Suppressor macrophage treated with lipopolysaccharide for 4 hours (primary cell): ENCODE results near the gene HLA-DQA1.
"Not testable (repeated sequence)": the region's sequence is repeated elsewhere in the genome, so short reads cannot be mapped to it uniquely, and the experiment has no call there.

Source experiments
- DNase-seq: peaks from one replicate; pipeline ENCODE4 v3.0.0-alpha.2; 2020

The HLA-DQA1 gene

DNA sequence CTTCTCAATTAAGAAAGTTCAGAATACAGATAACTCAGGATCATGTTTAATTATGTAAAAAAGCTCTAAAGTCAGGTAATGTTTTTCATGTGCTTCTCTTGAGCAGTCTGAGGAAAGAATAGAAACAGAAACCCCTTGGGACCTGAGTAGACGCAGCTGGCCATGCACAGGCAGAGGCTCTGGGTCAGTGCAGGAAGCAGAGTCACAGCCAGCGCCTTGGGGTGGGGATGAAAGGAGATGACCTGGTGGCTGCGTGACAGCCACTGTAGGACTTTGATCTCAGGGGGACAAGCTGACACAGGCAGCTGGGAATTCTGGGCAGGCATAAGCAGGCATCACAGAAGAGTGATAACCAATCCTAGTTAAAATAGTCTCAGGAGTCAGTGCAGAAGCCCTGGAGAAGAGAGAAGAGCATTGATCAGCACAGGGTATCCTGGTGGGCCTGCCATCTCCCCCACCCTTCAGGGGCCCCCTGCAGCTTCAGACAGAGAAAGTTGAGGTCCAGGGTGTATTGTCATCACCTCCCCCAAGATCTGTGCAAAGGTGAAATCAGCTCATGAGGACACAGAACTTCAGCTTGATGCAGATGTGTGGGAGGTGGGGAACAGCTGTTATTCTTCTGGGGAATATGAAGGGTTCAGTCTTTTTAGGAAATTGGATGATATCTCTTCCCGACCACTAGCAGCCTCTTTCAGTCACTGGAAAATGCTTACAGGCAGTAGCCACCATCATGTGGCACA, 22.8 kb downstream of the HLA-DQA1 start:
- no peak for DNase-seq

DNA sequence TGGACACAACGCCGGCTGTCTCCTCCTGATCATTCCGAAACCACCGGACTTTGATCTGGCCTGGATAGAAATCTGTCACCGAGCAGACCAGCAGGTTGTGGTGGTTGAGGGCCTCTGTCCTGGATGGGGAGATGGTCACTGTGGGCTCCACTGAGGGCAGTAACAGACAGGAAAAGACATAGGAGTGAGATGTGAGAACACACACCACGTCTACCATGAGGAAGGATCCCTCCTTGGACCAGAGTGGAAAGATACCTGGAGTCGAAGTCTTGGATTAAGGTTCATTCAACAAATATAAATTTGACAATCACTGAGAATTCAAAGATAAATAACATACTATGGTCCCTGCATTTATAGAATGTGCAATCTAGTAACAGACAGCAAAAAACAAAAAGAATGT, 24.9 kb downstream of the HLA-DQA1 start:
- no peak for DNase-seq

DNA sequence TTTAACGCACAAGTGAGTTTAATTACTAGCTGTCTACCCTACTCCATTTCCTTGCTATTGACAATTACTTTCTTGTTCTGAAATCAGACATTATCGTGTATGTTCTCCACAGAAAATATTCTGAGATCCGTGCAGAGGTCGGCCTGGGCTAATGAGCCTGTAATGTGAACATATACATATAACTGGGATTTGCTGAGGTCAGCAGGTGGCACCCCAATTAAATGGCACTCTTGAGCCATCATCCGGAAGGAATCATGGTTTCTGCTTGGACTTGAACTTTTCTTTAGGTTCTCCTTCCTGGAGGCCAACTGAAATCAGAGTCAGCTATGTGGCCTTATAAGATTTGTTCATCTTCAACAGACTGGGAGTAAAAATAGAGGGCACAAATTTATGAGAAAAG, 25.6 kb downstream of the HLA-DQA1 start:
- DNase-seq = no peak

DNA sequence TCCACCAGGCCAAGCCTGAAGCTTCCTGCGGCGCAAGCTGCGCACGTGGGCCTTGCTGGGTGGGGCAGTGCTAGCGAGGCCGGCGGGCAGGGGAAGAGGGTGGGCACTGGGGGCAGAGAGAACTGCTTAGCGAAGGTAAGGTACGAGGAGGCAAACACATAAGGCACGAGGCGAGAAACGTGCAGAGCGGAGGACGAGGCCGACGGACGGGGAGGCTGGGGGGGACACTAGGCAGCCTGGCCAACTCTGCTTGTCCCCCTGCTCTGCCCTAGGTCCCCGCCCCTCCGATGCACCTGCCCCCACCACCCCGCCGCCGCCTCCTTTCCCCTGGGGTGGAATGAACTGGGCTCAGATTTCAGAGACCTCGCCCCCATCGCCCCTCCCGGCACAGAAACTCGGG, 27.1 kb downstream of the HLA-DQA1 start:
- DNase-seq = no peak

DNA sequence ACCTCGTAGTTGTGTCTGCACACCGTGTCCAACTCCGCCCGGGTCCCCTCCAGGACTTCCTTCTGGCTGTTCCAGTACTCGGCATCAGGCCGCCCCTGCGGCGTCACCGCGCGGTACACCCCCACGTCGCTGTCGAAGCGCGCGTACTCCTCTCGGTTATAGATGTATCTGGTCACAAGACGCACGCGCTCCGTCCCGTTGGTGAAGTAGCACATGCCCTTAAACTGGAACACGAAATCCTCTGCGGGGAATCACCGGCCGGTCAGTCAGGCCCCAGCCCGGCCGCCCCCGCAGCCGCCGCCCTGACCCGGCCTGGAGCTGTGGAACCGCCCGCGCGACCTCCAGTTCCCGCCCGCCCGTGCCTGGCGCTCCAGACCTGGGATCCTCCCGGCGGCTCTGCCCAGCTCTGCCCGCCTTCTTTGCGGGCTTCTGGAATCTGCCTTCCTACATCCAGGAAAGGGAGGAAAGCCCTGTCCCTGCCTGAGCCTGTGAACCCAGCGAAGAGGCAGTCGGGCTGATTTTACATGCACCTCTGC, 27.7 kb downstream of the HLA-DQA1 start:
- peak; percentile 82 for DNase-seq

DNA sequence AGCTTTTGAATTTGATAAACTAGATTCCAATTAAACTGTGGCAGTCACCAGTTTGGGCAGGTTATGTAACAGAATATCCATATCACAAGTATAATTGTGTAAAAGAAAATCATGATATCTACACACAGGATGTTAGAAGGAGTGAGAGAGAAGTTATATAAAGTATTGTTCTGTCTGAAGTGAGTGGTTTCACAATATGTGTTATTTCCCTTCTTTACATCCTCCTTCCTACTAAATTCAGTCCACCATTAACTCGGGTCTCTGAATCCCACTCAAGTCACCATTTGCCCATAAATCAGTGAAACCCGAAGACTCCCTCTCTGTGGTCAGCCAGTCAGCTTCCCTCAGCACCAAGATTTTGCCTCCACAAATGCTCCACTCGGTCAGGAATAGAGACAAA, 28.5 kb downstream of the HLA-DQA1 start:
- DNase-seq = no peak

DNA sequence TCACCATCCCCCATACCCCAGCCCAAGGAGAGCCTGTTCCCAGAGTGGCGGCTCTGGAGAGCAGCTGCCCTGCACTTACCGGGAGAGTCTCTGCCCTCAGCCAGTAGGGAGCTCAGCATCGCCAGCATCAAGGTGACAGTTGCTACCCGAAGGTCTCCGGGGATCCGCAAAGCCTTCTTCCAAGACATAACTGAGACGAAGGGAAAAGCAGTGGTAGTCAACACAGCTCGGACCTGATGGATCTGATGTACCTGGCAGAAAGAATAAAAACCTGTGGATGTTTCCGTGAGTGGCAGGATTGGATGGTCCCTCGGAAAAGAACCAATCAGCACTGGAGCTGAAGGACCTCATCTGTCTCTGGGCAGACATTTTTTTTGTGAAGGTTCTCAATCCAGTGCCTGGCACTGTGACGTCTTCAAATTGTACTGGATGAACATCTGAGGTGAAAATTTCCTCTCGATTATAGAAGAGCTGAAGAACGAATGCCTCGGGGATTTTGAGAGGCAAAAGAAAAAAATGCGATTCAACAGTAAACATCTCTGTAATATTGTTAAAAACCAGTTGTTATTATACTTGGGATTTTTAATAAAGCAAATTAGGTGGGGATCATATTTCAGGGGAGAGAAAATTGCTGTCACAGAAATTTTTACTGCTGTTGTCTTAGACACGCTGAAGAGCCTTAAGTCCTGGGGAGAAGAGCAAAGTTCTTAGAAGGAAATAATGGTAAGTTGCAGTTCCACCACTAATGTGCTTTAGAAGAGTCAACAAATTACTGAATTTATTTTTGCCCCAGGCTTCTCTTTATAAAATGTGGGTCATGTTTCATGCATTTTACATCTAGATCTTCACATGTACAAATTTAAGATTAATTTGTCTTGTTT, 29.5 kb downstream of the HLA-DQA1 start, which contains the start of gene HLA-DQB1:
TSS of gene HLA-DQB1 (minus strand) at position 238 of the 881 bp plus-strand sequence. CDS start at position 188, 50 bp downstream.
- DNase-seq = peak; percentile 71

DNA sequence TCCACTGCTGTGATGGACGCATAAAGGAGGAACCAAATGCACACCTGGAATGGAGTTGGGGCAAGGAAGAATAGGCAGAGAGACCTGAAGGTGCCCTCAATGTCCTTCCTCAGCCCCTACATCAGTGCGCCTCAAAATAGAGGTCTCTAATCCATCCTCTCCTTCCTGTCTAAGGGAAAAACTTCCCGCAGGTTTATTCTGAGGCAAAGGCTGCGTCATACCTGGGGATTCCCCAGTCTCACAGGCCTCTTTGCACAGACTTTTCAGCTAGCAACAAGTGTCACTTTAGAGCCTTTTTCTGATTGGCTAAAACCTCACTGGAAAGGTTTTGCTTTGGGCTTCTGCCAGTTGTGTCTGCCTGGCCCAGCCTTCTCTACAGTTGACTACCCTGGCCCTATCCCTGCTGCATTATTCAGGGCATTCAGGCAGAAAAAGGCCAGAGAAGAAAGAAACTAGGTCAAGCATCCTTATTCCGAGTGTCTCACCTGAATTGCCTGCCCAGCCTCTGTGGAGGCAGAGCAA, 31.1 kb downstream of the HLA-DQA1 start:
- DNase-seq = peak; percentile 80

DNA sequence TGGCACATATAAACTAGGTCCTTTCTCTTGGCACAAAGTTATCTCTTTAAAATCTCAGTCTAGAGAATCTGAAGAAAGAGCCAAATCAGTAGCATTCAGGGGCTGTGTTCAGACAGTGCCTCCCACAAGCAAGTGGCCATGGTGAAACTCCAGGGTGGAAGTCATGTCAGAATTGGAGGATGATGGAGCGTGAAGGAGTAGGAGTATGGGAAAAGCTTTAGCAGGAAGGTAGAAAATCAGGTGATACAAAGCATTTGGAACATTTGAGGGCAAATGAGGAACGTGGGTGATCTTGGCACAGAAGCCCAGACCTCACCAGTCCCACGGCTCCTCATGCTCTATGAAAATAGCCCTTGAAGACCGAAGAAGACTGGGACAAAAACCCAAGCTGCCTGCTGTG, 32.0 kb downstream of the HLA-DQA1 start:
- no peak for DNase-seq

DNA sequence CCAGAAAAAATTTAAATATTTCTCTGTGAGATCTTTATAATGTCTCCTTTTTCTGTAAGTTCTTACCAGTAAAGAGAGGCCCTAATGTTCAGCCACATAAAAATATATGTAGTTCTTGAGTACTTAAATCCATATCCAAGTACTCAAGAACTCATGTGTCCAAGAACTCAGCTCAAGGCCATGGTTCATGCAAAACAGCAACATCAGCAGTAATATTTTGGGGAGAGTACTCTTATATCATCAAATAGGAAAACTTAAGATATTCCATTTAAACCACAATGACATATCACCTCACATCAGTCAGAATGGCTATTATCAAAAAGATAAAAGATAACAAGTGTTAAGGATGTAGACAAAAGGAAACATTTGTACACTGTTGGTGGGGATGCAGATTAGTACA, 32.7 kb downstream of the HLA-DQA1 start:
- no peak for DNase-seq

DNA sequence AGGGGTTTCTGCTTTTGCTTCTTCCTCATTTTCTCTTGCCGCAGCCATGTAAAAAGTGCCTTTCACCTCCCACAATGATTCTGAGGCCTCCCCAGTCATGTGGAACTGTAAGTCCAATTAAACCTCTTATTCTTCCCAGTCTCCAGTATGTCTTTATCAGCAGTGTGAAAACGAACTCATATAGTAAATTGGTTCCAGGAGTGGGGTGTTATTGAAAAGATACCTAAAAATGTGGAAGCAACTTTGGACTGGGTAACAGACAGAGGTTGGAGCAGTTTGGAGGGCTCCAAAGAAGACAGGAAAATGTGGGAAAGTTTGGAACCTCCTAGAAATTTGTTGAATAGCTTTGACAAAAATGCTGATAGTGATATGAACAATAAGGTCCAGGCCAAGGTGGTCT, 34.7 kb downstream of the HLA-DQA1 start:
- DNase-seq = not testable (repeated sequence)

DNA sequence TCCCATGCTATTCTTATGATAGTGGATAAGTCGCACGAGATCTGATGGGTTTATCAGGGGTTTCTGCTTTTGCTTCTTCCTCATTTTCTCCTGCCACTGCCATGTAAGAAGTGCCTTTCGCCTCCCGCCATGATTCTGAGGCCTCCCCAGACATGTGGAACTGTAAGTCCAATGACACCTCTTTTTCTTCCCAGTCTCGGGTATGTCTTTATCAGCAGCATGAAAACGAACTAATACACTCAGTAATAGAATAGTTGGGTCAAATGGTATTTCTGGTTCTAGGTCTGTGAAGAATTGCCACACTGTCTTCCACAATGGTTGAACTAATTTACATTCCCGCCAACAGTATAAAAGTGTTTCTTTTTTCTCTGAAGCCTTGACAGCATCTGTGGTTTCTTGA, 36.9 kb downstream of the HLA-DQA1 start:
- DNase-seq = not testable (repeated sequence)

DNA sequence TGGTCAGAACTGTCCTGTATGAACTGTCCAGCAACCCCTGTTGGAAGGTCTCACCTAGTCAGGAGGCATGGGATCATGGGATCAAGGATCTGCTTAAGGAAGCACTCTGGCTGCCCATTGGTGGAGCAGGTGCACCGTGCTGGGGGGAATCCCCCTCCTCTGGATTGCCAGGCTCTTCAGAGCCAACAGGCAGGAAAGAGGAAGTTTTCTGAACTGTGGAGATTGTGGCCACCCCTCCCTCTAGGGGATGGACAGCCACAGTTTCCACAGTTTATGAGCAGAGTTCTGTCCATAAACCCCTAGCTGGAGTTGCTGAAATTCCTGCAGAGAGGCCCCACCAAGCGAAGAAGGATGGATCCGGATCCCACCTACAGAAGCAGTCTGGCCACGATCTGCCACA, 42.3 kb downstream of the HLA-DQA1 start:
- DNase-seq = no peak

DNA sequence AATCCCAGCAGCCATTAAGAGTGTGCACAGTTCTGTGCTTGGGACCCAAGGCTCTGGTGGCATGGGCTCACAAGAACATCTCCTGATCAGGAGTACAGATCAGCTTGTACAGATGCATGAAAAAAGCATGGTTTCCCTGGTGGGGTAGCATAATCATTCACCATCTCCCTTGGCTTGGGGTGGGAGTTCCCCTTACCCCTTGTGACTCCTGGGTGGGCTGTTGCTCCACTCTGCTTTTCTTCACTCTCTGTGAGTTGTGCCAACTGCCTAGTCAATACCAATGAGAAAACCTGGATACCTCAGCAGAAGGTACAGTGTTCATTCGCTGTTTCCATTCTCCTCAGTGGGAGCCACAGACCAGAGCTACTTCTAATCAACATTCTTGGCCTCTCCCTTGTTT, 42.8 kb downstream of the HLA-DQA1 start:
- DNase-seq = no peak

DNA sequence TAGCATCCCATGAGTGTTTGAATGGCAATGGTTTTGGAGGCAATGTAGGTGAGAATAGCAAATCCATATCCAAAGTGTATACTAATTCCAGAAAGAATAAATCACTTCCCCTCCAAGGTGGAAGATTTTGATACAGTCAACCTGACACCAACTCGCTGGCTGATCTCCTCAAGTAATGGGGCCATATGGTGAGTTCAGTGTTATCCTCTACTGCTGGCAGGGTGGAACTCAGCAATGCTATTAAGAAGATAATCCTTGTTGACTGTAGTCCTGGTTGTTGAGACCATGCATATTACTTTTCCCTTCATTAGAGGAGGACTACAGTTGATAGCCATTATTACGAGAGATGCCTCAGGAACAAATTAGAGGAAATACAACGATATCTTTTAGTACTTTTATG, 47.0 kb downstream of the HLA-DQA1 start:
- DNase-seq = no peak

DNA sequence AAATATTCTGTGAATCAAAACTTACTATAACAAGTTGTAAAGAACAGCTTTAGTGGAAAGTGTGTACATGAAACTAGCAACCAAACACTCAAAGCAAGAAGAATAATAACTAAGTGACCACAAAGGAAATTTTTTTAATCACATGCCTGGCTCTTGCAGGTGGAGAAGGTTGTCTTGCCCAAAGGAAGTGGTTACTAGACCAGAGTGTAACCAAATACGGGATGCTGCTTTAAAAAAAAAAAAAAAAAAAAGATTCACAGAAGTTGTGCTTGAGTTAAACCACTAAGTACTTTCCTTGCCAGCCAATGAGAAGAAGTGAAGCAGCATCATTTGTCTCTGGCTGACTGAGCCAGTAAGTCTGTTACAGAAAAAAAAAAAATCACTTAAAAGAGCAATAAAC, 48.4 kb downstream of the HLA-DQA1 start:
- DNase-seq = peak; percentile 18

DNA sequence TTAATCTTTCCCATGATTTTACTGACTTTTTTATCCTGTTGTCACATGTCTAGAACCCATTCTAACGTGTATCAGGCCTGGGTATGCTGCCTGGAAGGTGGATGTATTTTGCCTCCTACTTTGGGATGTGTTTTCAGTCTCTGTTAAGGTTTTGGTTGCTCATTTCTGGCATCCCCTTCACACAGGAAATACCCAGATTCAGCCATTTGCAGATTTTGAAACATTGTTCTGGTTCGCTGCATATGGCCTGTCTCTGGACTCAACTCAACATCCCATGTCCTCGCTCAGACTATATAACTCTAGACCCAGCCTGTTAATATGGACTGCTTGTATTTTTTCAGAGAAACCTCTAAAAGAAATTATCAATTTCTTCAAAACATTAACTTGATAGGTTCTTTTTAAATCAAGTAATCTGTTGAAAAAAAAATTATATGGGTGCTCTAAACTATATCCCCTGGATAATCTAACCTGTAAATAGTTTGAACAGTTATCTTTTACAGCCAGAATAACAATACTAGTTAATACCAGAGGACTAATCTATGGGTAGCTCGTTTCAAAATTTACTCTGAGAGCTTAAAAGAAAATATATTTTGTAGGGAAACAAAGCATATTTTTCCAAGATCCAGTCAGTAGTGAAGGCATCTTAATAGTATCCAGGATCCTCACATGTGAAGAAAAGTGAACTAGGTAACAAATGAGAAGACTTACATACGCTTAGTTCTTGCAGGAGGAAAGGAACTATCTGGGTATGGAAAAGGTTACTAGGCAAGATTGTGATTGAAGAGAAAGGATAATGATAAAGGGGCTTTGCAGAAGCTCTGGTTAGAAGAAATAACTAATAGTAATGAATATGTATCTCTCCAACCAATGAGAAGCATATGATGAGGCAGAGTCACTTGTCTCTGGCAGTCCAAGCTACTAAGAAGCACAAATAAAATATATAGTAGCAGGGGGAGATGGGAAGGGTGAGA, 52.6 kb downstream of the HLA-DQA1 start:
- no peak for DNase-seq

DNA sequence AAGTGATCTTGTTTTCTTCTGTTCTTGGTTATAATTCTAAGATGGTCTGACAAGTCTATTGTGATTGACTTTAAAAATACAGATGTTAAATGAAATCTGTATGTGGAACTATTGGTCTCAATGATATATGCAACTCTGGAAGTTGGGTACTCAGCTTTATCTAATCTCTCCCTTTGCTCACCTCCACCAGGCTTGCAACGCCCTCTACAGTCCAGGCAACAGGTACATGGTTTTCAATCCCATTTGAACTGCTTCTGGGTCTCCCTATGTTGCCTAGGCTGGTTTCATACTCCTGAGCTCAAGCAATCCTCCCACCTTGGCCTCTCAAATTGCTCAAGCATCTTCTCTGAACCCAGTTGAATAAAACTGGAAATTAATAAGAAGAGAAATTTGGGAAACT, 54.8 kb downstream of the HLA-DQA1 start:
- no peak for DNase-seq
